HG02763 (cell line): Measurements from ENCODE around the gene ENO1.
"Not testable (repeated sequence)": the region's sequence is repeated elsewhere in the genome, so short reads cannot be mapped to it uniquely, and the experiment has no call there.

Source experiments
- ATAC-seq: cut with Tn5 transposase; IDR thresholded peaks from one replicate; pipeline ENCODE4 v1.9.1; 2021; ENCODE audit warnings: mild to moderate bottlenecking, moderate library complexity; ENCODE audit not compliant: unreplicated experiment

ENO1 gene

GRCh38 chr1:8878448-8878697 is at the start of gene ENO1:
TSS of gene ENO1 (minus strand) at chr1:8878686. CDS start at chr1:8874908, 3,778 bp downstream.
- ATAC-seq = no peak

DNA sequence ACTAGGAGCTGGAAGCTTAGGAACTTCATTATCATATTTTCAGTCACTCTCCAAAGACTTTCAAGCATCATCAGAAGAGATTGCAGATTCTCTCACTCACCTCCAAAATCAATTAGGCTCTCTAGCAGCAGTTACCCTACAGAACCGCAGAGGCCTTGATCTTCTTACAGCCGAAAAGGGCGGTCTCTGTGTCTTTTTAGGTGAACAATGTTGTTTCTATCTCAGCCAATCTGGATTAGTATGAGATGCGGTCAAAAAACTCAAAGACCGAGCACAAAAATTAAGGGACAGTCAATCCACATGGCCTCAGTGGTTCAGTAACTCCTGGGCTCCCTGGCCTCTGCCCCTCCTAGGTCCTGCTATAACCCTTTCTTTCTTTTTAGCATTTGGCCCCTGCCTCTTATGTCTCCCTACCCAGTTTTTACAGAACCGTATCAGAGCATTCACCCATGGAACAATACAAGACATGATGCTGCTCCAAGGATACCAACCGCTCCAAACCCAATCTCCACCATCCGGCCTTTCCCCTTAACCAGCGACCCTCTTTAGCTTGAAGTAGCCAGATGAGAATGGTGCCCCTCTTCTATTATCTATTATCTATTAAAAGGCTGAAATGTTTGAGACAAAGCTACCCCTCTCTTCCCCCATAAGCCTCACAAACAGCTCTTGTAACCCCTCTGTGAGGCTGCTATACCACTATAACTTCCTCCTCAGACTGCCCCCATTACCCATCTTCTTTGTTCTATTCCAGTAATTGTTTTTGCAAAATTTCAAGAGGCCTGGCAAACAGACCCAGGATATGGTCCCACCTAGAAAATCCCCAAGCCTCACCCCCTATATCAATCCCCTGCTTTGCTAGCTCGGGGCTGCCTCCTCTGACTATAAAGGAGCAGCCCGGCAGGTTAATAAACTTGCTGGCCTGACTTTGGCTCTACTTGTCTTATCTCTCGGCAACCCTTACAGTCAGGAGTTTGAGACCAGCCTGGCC is 48.5 kb upstream of the ENO1 start:
- ATAC-seq = no peak

DNA sequence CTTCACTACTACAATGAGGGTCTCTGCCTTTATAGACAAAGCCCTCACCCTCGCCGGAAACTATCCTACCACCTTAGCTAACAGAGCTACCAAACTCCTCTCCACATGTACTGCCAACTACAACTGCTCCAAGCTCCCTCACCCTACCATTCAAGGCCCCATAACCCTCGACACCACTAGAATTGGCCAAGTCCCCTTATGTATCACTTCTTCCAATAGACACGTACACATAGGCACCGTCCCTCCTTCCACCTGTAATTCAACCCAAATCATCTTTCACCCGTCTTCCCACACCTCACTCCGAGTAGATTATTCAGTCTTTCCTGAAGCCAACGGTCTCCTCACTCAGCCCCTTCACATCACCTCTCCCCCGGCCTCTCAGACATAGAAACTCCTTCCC is 47.5 kb upstream of the ENO1 start:
- ATAC-seq = no peak

DNA sequence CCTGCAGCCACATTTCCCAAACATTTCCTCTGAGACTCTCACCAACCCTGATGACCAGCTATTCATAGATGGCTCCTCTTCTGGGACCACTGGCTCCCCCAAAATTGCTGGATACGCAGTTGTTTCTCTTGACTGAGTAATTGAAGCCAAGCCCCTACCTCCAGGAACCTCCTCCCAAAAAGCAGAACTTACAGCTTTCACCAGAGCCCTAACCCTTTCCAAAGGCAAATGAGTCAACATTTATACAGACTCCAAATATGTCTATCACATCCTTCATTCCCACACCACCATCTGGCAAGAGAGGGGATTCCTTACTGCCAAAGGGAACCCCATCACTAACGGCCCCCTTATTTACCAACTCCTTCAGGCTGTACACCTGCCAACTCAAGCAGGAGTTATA is 46.9 kb upstream of the ENO1 start:
- no peak for ATAC-seq

- ATAC-seq = no peak
These were observed 44.5 kb upstream of the ENO1 start for GRCh38 chr1:8922962-8923361.

DNA sequence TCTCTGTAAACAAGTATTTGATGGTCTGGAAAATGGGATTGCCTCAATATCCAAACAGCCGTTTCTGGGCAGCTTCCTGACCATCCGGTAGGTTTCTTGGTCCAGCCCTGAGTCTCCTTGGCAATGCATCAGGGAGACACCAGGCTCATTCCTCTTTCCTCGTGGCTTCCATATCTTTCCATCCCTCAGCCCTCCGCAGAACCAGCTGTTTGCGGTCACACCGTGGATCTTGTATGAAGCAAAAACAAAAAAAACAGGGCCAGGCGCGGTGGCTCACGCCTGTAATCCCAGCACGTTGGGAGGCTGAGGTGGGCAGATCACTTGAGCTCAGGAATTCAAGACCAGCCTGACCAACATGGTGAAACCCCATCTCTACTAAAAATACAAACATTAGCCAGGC is 39.0 kb upstream of the ENO1 start:
- not testable (repeated sequence) for ATAC-seq

GRCh38 chr1:8915446-8915845 is 37.0 kb upstream of the ENO1 start:
- ATAC-seq = no peak

DNA sequence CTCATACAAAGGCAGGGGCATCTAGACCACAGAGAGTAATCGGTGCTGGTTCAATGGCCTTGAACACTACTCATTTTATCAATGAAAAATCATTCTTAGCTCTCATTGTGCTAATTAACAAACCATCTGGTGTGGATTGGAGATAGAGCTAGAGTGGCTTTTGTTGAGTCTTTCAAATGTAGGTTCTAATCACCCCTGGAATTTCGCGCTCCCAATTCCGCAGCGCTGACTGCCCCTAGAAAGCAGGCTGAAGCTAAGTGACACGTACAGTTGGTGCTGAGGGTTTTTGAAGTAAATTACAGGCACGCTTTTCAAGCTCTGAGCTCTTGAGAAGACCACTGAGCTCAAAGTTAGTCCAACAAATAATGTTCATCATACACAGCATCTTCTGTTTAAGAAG is 36.0 kb upstream of the ENO1 start:
- no peak for ATAC-seq

GRCh38 chr1:8913457-8913856 is 35.0 kb upstream of the ENO1 start:
- no peak for ATAC-seq

- no peak for ATAC-seq
These were observed 33.2 kb upstream of the ENO1 start for GRCh38 chr1:8911416-8912309.

- no peak for ATAC-seq
These were observed 32.4 kb upstream of the ENO1 start for GRCh38 chr1:8910914-8911313.

GRCh38 chr1:8910331-8910730 is 31.8 kb upstream of the ENO1 start:
- ATAC-seq = no peak

DNA sequence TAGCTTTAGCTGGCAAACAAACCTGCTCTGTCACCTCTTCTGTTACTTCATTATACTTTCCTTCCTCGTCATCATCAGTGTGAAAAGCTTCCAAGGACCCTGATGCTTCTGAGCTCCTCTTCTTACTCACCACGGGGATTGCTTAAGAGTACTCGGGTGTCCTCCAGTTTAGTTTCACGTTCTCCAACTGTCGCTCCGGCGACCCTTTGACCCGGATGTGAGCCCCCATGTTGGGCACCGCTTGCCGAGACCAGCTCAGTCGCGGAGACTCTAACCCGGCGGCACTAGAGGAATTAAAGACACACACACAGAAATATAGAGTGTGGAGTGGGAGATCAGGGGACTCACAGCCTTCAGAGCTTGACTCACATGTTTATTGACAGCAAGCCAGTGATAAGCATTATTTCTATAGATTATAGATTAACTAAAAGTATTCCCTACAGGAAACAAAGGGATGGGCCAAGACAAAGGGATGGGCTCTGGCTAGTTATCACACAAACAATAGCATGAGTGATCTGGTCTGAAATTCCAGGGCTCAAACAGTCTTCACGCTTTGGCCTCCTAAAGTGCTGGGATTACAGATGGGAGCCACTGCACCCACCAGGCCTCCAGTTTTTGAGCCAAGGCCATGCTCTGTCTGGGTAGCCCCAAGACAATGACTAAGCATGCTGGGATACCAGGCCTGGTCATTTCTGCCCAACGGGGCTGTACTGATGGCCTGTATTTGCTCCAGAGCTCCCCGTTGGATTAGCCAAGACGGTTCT is 30.1 kb upstream of the ENO1 start:
- ATAC-seq = no peak

DNA sequence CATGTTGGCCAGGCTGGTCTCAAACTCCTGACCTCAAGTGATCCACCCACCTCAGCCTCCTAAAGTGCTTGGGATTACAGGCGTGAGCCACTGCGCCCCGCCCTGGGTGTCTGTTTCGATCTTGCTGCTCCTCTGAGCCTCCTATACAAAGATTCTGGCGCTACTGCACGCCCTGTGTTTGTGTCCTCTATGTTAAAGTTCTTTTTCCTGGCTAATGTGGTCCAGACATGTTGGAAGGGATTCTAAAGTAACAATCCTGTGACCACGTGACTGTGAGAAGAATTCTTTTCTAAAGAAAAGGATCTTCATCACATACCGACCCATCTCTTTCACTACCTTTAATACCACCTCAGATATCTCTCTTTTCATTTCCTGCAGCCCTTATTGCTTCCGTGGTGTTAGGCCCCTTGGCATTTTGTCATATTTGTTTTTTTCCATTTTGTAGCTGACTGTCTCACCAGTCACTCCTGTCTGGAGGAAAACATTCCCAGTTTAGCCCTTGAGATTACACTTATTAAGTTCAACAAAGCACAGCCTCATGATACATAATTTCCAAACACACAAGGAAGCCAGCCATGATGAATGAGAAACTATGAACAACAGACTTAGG is 27.2 kb upstream of the ENO1 start:
- ATAC-seq = no peak

GRCh38 chr1:8903908-8904650 is 25.6 kb upstream of the ENO1 start:
- no peak for ATAC-seq

DNA sequence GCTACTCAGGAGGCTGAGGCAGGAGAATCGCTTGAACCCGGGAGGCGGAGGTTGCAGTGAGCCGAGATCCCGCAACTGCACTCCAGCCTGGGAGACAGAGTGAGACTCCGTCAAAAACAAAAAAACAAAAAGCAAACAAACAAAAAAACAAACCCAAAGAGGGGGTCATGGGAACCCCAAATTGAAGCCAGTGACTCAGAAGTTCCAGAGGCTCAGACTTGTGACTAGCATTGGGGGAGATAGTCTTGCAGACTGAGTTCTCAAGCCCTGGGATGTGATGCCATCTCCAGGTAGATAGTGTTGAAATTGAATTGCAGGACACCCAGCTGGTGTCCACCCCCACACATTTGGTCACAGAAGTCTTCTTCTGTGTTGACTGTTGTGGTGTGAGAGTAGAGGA is 24.9 kb upstream of the ENO1 start:
- ATAC-seq = no peak

DNA sequence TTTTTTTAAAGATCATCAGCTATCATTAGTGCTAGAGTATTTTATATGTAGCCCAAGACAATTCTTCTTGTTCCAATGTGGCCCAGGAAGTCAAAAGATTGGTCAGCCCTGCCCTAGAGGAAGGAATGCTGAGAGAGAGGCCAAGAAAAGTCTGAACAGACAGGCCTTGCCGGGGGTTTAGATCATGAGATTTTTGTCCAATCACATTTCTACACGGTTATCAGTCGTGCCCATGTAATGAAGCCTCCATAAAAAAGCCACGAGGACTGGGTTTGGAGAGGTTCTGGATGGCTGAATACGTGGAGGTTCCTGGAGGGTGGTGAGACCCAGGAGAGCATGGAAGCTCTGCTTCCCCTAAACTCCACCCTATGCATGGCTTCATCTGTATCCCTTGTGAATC is 24.3 kb upstream of the ENO1 start:
- ATAC-seq = no peak

DNA sequence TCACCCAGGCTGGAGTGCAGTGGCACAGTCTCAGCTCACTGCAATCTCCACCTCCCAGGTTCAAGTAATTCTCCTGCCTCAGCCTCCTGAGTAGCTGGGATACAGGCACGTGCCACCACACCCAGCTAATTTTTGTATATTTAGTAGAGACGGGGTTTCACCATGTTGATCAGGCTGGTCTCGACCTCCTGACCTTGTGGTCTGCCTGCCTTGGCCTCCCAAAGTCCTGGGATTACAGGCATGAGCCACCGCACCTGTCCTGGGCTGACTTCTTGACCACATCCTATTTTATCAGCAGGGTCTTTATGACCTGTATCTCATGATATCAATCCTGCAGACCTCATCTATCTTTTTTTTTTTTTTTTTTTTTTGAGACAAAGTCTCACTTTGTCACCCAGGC is 22.2 kb upstream of the ENO1 start:
- not testable (repeated sequence) for ATAC-seq

- ATAC-seq = no peak
These were observed 20.6 kb upstream of the ENO1 start for GRCh38 chr1:8899046-8899445.

GRCh38 chr1:8898418-8898817 is 19.9 kb upstream of the ENO1 start:
- ATAC-seq = not testable (repeated sequence)
